Fibroblast of lung (primary cell): ENCODE data around the gene MAP3K2.

Experiments used
- CTCF ChIP-seq, 2 donors: IDR thresholded peaks in 1 of 2; conservative IDR thresholded peaks in 1 of 2; 1 replicate in 1 of 2; 2 replicates in 1 of 2; pipeline ENCODE4 v1.5.1; 2011 to 2012; ENCODE audit warnings: low read length in 2 of 2, control low read depth in 1 of 2, inconsistent platforms in 1 of 2, low read depth in 1 of 2, mild to moderate bottlenecking in 1 of 2
- EZH2 ChIP-seq: IDR thresholded peaks from 2 replicates; pipeline ENCODE4 v1.5.1; 2012; ENCODE audit warnings: low read length, control low read depth, mild to moderate bottlenecking; ENCODE audit errors: missing control alignments

DNA sequence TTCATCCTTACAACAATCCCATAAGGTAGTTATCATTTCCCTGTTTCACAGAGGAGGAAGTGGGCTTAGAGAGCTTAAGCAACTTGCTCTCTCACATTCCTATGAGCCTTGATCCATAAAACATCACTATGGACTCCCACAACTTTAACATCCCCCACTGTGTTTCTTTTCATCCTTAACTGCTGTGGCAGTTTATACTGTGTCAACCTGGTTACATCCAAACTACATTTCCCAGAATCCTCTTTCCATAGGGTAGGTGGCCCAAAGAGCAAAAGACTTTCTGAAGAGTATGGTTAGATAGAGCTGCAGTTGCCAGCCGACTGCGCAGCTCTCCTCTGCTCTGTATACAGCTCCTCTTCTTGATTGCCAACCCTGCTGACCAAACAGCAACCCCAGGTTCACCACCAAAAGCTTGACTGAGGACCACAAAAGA, 22.5 kb downstream of the MAP3K2 start:
- no peak for TF ChIP-seq EZH2
- no peak for TF ChIP-seq CTCF (conservative IDR thresholded peaks at IDR 0.05 in 1 of 2, IDR thresholded peaks at IDR 0.05 in 1 of 2; ENCODE audit: low read depth in 1 of 2, low read length in 2 of 2)
